ENCODE results near the gene GAA. TPM values are rescaled to one million over a fixed set of nuclear protein-coding genes. Genes with fewer than 3 reads are reported as not detected.
"Not testable (repeated sequence)": the region's sequence is repeated elsewhere in the genome, so short reads cannot be mapped to it uniquely, and the experiment has no call there.

GAA gene
- total RNA-seq, 2 experiments from 2014 or later, result 28.0 to 29.6 TPM

- Mint-ChIP-seq H3K4me3 (peak overlapping the region; percentile 78), H3K9me3 (no peaks in the 10 kb centered on the region), H3K4me1 (ENCODE audit: low read depth) (peaks cover 31% of the 10 kb centered on the region), H3K36me3 (peaks cover 38% of the 10 kb centered on the region), H3K27ac (peak overlapping the region; percentile 40), H3K27me3 (no peaks in the 10 kb centered on the region)
- POLR2A ChIA-PET, result interaction anchor here (0.9 to 1.5 kb wide), 5 partner anchors 12 to 127 kb away, joined by 3 to 8 read pairs (median 4); partner anchors contain the start of gene GAA
- intact Hi-C loops (cut with micrococcal nuclease), result loop anchor here (2.0 to 10.0 kb wide), 2 partner anchors 45 to 151 kb away; partner anchors contain the start of gene GAA
- CTCF ChIA-PET, result interaction anchor here (0.9 to 1.7 kb wide), 4 partner anchors 44 to 282 kb away, joined by 3 to 17 read pairs (median 4); partner anchors contain the start of gene GAA
- peak; percentile 27 for DNase-seq
These were observed 44.0 kb downstream of the GAA start for GRCh38 chr17:80145076-80146075.

DNA sequence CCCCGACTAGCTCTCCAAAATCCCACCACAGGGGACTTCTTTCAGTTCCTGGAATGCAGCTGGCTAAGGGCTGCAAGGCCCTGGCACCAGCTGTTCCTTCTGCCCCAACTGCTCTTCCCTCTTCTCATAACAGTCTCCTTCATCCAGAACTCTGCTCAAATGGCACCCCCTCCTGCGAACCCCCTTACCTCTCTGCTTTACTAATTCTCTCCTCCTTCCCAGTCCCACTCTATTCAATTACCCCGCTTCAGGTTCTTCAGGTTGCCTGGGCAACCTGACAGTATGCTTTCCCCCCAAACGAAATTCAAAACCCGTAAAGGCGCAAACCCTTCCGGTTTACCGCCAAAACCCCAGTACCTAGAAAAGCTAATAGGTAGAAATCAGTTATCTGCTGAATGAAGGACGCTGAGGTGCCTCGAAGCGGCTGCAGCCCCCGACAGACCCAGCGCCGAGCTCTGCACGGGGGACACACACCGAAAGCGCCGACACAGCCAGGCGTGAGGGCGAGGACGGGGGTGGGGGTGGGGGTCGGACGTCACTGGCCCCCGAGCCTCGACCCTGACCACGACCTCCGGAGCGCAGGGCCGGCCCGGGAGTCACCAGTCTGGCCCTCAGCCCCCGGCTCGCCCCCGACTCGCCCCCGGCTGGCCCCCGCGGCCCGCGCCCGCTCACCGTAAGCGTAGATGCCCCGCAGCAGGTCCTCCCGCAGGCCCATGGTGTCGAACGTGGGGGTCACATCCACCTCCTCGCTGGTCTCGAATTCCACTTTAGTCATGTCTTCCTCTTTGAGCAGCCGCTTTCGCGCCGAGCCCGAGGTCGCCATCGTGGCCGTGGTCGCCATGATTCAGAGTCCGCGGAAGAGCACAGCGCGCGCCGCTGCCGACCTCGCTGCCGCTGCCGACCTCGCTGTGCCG is 45.0 kb downstream of the GAA start:
- H3K4me1 Mint-ChIP-seq (ENCODE audit: low read depth), result peaks cover 31% of the 10 kb centered on the region
- H3K4me3 Mint-ChIP-seq, result peak overlapping the region; percentile 94
- H3K27me3 Mint-ChIP-seq, result no peaks in the 10 kb centered on the region
- H3K9me3 Mint-ChIP-seq, result no peaks in the 10 kb centered on the region
- peak overlapping the region; percentile 93 for H3K27ac Mint-ChIP-seq
- peaks cover 33% of the 10 kb centered on the region for H3K36me3 Mint-ChIP-seq
- DNase-seq, result peak; percentile 23
- ChIA-PET CTCF (interaction anchor here (0.9 to 1.7 kb wide), 3 partner anchors 45 to 63 kb away, joined by 3 to 17 read pairs (median 4); partner anchors contain the start of gene GAA), POLR2A (interaction anchor here (1.0 to 1.5 kb wide), 4 partner anchors 13 to 126 kb away, joined by 3 to 8 read pairs (median 4); partner anchors contain the start of gene GAA)
- intact Hi-C loops (cut with micrococcal nuclease), result loop anchor here (1.0 to 10.0 kb wide), 4 partner anchors 46 to 268 kb away; partner anchors contain the start of gene GAA

DNA sequence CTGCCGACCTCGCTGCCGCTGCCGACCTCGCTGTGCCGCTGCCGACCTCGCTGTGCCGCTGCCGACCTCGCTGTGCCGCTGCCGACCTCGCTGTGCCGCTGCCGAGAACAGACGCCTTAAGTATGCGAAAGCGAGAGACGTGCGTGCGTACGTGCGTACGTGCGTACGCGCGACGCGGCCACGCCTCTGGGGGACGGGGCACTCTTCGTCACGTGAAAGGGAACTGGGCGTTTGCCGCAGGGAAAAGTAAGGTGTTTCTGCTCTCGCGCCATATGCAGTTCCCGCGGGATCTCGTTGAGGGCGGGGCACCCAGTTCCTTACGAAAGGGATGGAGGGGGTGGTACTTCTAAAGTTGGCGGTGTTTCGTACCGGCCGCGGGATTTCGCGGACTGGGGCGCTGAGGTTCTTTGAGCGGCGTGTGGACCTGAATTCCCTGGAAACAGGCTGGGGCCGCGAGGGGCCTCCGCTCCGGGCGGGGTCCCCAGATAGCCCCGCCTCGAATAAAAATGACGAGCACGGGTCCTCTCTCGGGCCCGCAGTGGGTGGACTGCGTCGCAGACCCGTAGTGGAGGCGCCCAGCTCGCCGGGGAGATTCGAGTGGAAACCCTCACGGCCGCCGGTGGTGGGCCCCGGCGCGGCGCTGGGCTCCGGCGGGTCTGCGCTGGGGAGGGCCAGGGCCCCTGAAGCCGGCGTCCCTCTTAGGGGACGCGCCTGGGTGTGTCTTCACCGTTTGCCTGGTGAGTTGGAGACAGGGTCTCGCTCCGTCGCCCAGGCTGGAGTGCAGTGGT is 45.8 kb downstream of the GAA start, which contains the start of gene EIF4A3:
Gene EIF4A3, minus strand, starts transcription at position 94 of the 788 bp plus-strand sequence. CDS start 167 bp downstream, outside the sequence.
- Mint-ChIP-seq H3K4me3 (peak within 1 kb of the TSS; percentile 94), H3K36me3 (peaks cover 25% of the 10 kb centered on the region), H3K27ac (peak within 1 kb of the TSS; percentile 93), H3K4me1 (ENCODE audit: low read depth) (peaks cover 36% of the 10 kb centered on the region), H3K9me3 (peaks cover 5% of the 10 kb centered on the region), H3K27me3 (no peaks in the 10 kb centered on the region)
- CTCF ChIA-PET, result no interaction called here
- POLR2A ChIA-PET, result interaction anchor here (0.6 to 1.2 kb wide), 2 partner anchors 72 to 307 kb away, joined by 3 read pairs; no protein-coding TSS in a partner anchor
- intact Hi-C loops (cut with micrococcal nuclease), result loop anchor here (1.0 to 10.0 kb wide), 4 partner anchors 46 to 267 kb away; partner anchors contain the start of gene GAA
- DNase-seq, result peak; percentile 99

GRCh38 chr17:80151333-80151732 is 50.0 kb downstream of the GAA start:
- POLR2A ChIA-PET, result no interaction called here
- Mint-ChIP-seq H3K9me3 (peaks cover 14% of the 10 kb centered on the region), H3K36me3 (peaks cover 3% of the 10 kb centered on the region), H3K27me3 (no peaks in the 10 kb centered on the region), H3K4me1 (ENCODE audit: low read depth) (peaks cover 20% of the 10 kb centered on the region), H3K4me3 (no peak overlapping the region), H3K27ac (no peak overlapping the region)
- DNase-seq, result no peak
- CTCF ChIA-PET, result no interaction called here
- intact Hi-C loops (cut with micrococcal nuclease), result no loop called here

DNA sequence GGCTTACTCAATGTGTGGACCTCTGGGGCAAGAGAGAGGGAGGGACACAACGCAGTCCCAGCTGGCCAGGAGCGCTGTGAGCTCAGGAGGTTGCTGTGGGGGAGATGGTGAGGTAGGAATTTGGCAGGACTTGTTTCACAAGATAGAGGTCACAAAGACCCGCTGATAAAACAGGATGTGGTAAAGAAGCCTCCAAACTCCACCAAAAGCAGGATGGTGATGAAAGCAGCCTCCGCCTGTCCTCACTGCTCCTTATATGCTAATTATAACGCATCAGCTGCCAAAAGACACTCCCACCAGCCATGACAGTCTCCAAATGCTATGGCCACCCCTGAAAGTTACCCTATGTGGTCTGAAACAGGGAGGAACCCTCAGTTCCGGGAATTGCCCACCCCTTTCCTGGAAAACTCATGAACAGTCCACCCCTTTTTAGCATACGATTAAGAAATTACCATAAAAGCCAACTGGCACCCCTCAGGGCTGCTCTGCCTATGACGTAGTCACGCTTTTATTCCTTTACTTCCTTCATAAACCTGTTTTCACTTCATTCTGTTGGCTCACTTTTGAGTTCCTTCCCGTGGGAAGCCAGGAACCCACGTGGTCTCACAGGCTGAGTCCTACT is 50.8 kb downstream of the GAA start:
- H3K4me3 Mint-ChIP-seq, result no peak overlapping the region
- H3K27me3 Mint-ChIP-seq, result no peaks in the 10 kb centered on the region
- H3K9me3 Mint-ChIP-seq, result peaks cover 14% of the 10 kb centered on the region
- peak; percentile 24 for DNase-seq
- peaks cover 20% of the 10 kb centered on the region for H3K4me1 Mint-ChIP-seq (ENCODE audit: low read depth)
- ChIA-PET CTCF (no interaction called here), POLR2A (no interaction called here)
- no peak overlapping the region for H3K27ac Mint-ChIP-seq
- intact Hi-C loops (cut with micrococcal nuclease), result no loop called here
- peaks cover under 1% of the 10 kb centered on the region for H3K36me3 Mint-ChIP-seq

- Mint-ChIP-seq H3K36me3 (no peaks in the 10 kb centered on the region), H3K4me3 (no peak overlapping the region), H3K27me3 (no peaks in the 10 kb centered on the region), H3K27ac (no peak overlapping the region), H3K9me3 (peaks cover 14% of the 10 kb centered on the region), H3K4me1 (ENCODE audit: low read depth) (peaks cover 18% of the 10 kb centered on the region)
- ChIA-PET POLR2A (no interaction called here), CTCF (no interaction called here)
- intact Hi-C loops (cut with micrococcal nuclease), result no loop called here
- DNase-seq, result no peak
These were observed 51.6 kb downstream of the GAA start for GRCh38 chr17:80153004-80153403.

DNA sequence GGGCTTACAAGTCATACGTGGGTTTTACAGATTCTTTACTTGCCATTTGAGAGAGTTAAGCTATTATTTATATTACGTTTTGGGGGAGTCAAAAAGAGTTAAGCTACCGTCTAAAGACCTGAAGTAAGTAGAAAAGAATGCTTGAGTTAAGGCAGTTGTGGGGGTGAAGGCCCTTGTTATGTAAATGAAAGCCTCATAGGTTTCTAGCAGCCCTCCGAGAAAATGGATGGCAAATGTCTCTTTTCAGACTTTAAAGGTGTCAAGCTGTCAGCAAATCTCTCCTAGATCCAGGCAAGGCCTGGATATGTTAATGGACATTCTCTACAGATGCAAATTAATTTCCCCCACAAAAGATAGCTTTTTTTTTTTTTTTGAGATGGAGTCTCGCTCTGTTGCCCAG is 52.8 kb downstream of the GAA start:
- Mint-ChIP-seq H3K9me3 (peaks cover 14% of the 10 kb centered on the region), H3K27me3 (no peaks in the 10 kb centered on the region), H3K36me3 (no peaks in the 10 kb centered on the region), H3K4me3 (no peak overlapping the region), H3K4me1 (ENCODE audit: low read depth) (peaks cover 10% of the 10 kb centered on the region), H3K27ac (no peak overlapping the region)
- intact Hi-C loops (cut with micrococcal nuclease), result no loop called here
- DNase-seq, result no peak
- CTCF ChIA-PET, result no interaction called here
- POLR2A ChIA-PET, result interaction anchor here (0.7 kb wide), 1 partner anchor 11 kb away, joined by 3 read pairs; no protein-coding TSS in a partner anchor

DNA sequence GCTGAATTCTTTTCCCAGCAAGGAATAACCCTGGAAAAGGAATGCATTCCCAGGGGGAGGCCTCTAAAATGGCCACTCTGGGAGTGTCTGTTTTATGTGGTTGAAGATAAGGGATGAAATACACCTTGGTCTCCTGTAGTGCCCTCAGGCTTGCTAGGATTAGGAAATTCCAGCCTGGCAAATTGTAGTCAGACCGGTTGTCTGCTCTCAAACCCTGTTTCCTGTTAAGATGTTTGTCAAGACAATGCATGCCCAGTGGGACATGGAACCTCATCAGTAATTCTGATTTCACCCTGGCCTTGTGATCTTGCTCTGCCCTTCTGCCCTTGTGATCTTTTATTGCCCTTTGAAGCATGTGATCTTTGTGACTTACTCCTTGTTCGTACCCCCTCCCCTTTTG is 54.2 kb downstream of the GAA start:
- H3K9me3 Mint-ChIP-seq, result peaks cover 14% of the 10 kb centered on the region
- H3K4me3 Mint-ChIP-seq; H3K36me3 Mint-ChIP-seq; intact Hi-C loops (cut with micrococcal nuclease); DNase-seq; H3K4me1 Mint-ChIP-seq (ENCODE audit: low read depth); CTCF ChIA-PET; POLR2A ChIA-PET; H3K27ac Mint-ChIP-seq: not testable (repeated sequence)
- peaks cover 12% of the 10 kb centered on the region for H3K27me3 Mint-ChIP-seq

DNA sequence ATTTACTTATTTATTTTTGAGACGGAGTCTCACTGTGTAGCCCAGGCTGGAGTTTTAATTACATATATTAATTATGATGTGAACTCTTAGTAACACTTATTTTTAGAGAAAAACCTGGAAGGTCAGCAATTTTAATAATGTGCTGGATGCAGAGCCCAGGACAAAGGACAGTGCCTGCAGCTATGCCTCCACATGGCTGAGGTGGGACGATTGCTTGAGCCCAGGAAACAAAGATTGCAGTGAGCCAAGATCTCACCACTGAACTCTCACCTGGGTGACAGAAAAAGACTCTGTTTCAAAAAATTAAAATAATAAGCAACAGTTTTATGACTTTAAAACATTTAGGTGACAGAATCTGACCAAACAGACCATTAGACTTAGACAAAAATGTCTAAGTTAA is 57.5 kb downstream of the GAA start:
- no peaks in the 10 kb centered on the region for H3K36me3 Mint-ChIP-seq
- peaks cover 9% of the 10 kb centered on the region for H3K9me3 Mint-ChIP-seq
- CTCF ChIA-PET, result interaction anchor here (1.4 to 1.7 kb wide), 2 partner anchors 58 to 151 kb away, joined by 3 to 6 read pairs; partner anchors contain the start of gene GAA
- no peak for DNase-seq
- no peak overlapping the region for H3K4me3 Mint-ChIP-seq
- POLR2A ChIA-PET, result no interaction called here
- intact Hi-C loops (cut with micrococcal nuclease), result no loop called here
- peaks cover 19% of the 10 kb centered on the region for H3K27me3 Mint-ChIP-seq
- no peak overlapping the region for H3K27ac Mint-ChIP-seq
- no peaks in the 10 kb centered on the region for H3K4me1 Mint-ChIP-seq (ENCODE audit: low read depth)

DNA sequence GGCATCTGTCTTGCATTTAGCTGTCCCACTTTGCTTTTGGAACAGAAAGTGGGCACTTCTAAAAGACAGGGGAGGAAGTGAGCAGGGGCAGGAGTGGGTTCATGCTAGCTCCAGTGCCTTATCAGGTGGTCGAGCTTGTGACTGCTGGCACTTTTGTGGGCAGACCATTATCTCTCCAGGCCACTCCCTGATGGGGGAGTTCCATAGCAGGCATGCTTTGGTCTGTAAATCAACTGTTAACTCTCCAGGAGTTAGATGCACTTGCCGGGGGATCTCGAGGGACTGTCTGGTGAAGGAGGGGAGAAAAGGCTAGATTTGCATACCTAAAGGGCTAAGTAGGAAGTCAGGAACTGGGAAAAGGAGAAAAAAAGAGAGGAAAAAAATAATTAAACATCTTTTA is 59.2 kb downstream of the GAA start:
- H3K4me1 Mint-ChIP-seq (ENCODE audit: low read depth), result no peaks in the 10 kb centered on the region
- no peaks in the 10 kb centered on the region for H3K36me3 Mint-ChIP-seq
- H3K27me3 Mint-ChIP-seq, result peaks cover 19% of the 10 kb centered on the region
- H3K9me3 Mint-ChIP-seq, result peaks cover 6% of the 10 kb centered on the region
- no peak for DNase-seq
- POLR2A ChIA-PET, result no interaction called here
- H3K4me3 Mint-ChIP-seq, result no peak overlapping the region
- CTCF ChIA-PET, result interaction anchor here (1.4 kb wide), 1 partner anchor 59 kb away, joined by 4 read pairs; the partner anchor contains the start of gene GAA
- H3K27ac Mint-ChIP-seq, result no peak overlapping the region
- intact Hi-C loops (cut with micrococcal nuclease), result no loop called here

Data from activated CD4-positive, alpha-beta memory T cell treated with anti-CD3 and anti-CD28 coated beads for 36 hours (primary cell).